ENCODE results near the gene DDX41. TPM values are rescaled to one million over a fixed set of nuclear protein-coding genes. Genes with fewer than 3 reads are reported as not detected.
A peak's percentile ranks its signal among the peaks of the same experiment; 100 is the strongest.

Gene DDX41
- total RNA-seq, 1 donor from 2014 or later = 250 TPM

DNA sequence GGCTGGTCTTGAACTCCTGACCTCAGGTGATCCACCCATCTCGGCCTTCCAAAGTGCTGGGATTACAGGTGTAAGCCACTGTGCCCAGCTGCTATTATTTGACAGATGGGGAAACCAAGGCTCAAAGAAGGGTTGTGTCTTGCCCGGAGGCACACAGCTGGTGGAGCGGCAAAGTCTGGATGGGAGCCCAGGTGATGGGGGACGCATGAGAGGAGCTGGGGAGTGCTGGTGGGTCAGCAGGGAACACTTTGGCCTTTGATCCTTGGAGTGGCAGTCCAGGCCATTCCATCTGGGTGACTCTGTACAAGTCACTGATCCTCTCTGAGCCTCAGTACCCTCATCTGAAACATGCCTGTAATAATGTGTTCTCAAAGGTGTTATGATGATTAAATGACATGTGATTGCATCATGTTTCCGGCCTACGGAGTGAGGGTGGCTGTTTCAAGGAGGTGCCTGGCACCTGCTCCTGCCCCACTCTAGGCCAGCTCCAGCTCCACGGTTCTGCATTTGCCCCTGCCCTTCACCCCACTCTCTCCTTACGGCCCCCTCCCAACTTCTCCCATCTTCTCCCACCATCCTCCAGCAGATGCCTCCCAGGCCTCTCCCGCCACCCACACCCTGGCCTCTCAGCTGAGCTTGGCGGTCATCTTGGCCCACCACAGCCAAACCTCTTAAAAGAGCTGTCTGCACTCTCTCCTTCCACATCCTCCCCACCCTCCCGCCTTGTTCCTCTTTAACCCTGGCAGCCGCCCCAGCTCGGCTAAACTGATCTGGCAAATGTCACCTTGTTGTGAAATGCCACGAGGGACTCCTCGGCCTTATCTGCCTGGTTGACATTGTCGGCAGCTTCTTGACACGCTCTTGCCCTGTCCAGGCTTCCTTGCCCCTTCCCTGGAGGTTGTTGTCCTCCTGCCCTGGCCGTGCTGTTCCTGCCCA lies 37.8 kb downstream of the DDX41 start:
- DNase-seq (ENCODE audit: low read depth) (peak; percentile 69), FAIRE-seq (no peak)
- no peak overlapping the region for H3K4me3 ChIP-seq (ENCODE audit: low read depth, low read length)
- peaks cover 12% of the 10 kb centered on the region for H3K36me3 ChIP-seq (ENCODE audit: control insufficient read depth, insufficient read depth, low read length)
- no peaks in the 10 kb centered on the region for H3K27me3 ChIP-seq (ENCODE audit: control insufficient read depth, insufficient read depth, low read length)
- TF ChIP-seq, protein P1, sequence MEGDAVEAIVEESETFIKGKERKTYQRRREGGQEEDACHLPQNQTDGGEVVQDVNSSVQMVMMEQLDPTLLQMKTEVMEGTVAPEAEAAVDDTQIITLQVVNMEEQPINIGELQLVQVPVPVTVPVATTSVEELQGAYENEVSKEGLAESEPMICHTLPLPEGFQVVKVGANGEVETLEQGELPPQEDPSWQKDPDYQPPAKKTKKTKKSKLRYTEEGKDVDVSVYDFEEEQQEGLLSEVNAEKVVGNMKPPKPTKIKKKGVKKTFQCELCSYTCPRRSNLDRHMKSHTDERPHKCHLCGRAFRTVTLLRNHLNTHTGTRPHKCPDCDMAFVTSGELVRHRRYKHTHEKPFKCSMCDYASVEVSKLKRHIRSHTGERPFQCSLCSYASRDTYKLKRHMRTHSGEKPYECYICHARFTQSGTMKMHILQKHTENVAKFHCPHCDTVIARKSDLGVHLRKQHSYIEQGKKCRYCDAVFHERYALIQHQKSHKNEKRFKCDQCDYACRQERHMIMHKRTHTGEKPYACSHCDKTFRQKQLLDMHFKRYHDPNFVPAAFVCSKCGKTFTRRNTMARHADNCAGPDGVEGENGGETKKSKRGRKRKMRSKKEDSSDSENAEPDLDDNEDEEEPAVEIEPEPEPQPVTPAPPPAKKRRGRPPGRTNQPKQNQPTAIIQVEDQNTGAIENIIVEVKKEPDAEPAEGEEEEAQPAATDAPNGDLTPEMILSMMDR (IDR thresholded peaks at IDR 0.05; ENCODE audit: insufficient read depth, low read length, severe bottlenecking) = no peak

- FAIRE-seq (no peak), DNase-seq (ENCODE audit: low read depth) (no peak)
- no peak overlapping the region for H3K4me3 ChIP-seq (ENCODE audit: low read depth, low read length)
- peaks cover 4% of the 10 kb centered on the region for H3K36me3 ChIP-seq (ENCODE audit: control insufficient read depth, insufficient read depth, low read length)
- H3K27me3 ChIP-seq (ENCODE audit: control insufficient read depth, insufficient read depth, low read length) = no peaks in the 10 kb centered on the region
- TF ChIP-seq, protein P1 (IDR thresholded peaks at IDR 0.05; ENCODE audit: insufficient read depth, low read length, severe bottlenecking) = no peak
Observed at GRCh38 chr5:177477701-177478477, 38.9 kb downstream of the DDX41 start.

- no peak for FAIRE-seq
- DNase-seq (ENCODE audit: low read depth) = no peak
- Histone ChIP-seq H3K4me3 (ENCODE audit: low read depth, low read length) (no peak overlapping the region), H3K27me3 (ENCODE audit: control insufficient read depth, insufficient read depth, low read length) (no peaks in the 10 kb centered on the region), H3K36me3 (ENCODE audit: control insufficient read depth, insufficient read depth, low read length) (peaks cover 4% of the 10 kb centered on the region)
- TF ChIP-seq, protein P1 (IDR thresholded peaks at IDR 0.05; ENCODE audit: insufficient read depth, low read length, severe bottlenecking) = no peak
Observed at GRCh38 chr5:177476531-177477233, 40.1 kb downstream of the DDX41 start.

- Histone ChIP-seq H3K4me3 (ENCODE audit: low read depth, low read length) (no peak overlapping the region), H3K27me3 (ENCODE audit: control insufficient read depth, insufficient read depth, low read length) (no peaks in the 10 kb centered on the region), H3K36me3 (ENCODE audit: control insufficient read depth, insufficient read depth, low read length) (peaks cover 5% of the 10 kb centered on the region)
- FAIRE-seq = no peak
- TF ChIP-seq, protein P1 (IDR thresholded peaks at IDR 0.05; ENCODE audit: insufficient read depth, low read length, severe bottlenecking) = no peak
- DNase-seq (ENCODE audit: low read depth) = no peak
Observed at GRCh38 chr5:177475563-177476427, 41.0 kb downstream of the DDX41 start.
